ENCODE measurements around the gene KATNB1. TPM values are rescaled to one million over a fixed set of nuclear protein-coding genes. Genes with fewer than 3 reads are reported as not detected.

The KATNB1 gene
- total RNA-seq, 1 experiment from 2014 or later, result 19.8 TPM

- DNase-seq (ENCODE audit: low read depth), result no peak
These were observed 21.1 kb downstream of the KATNB1 start for GRCh38 chr16:57756424-57757325.

GRCh38 chr16:57757326-57757786, 21.8 kb downstream of the KATNB1 start:
- peak; percentile 70 for DNase-seq (ENCODE audit: low read depth)

GRCh38 chr16:57757883-57758282, 22.3 kb downstream of the KATNB1 start:
- DNase-seq (ENCODE audit: low read depth), result no peak

- DNase-seq (ENCODE audit: low read depth), result no peak
These were observed 23.0 kb downstream of the KATNB1 start for GRCh38 chr16:57758331-57759117.

GRCh38 chr16:57759131-57759530, 23.6 kb downstream of the KATNB1 start:
- no peak for DNase-seq (ENCODE audit: low read depth)

- no peak for DNase-seq (ENCODE audit: low read depth)
These were observed 24.2 kb downstream of the KATNB1 start for GRCh38 chr16:57759541-57760356.

GRCh38 chr16:57760357-57761160, 25.0 kb downstream of the KATNB1 start:
- DNase-seq (ENCODE audit: low read depth), result no peak

GRCh38 chr16:57761301-57761700, 25.7 kb downstream of the KATNB1 start:
- DNase-seq (ENCODE audit: low read depth), result no peak

GRCh38 chr16:57761957-57762356, 26.4 kb downstream of the KATNB1 start:
- no peak for DNase-seq (ENCODE audit: low read depth)

- no peak for DNase-seq (ENCODE audit: low read depth)
These were observed 26.9 kb downstream of the KATNB1 start for GRCh38 chr16:57762365-57763040.

GRCh38 chr16:57763285-57764005, 27.9 kb downstream of the KATNB1 start:
- no peak for DNase-seq (ENCODE audit: low read depth)

- DNase-seq (ENCODE audit: low read depth), result no peak
These were observed 28.4 kb downstream of the KATNB1 start for GRCh38 chr16:57764006-57764340.

GRCh38 chr16:57764341-57765159, 29.0 kb downstream of the KATNB1 start:
- peak; percentile 93 for DNase-seq (ENCODE audit: low read depth)

GRCh38 chr16:57765160-57765728, 29.7 kb downstream of the KATNB1 start:
- DNase-seq (ENCODE audit: low read depth), result no peak

GRCh38 chr16:57766714-57767348, 31.3 kb downstream of the KATNB1 start:
- DNase-seq (ENCODE audit: low read depth), result no peak

- no peak for DNase-seq (ENCODE audit: low read depth)
These were observed 34.1 kb downstream of the KATNB1 start for GRCh38 chr16:57769541-57770145.

GRCh38 chr16:57770361-57770760, 34.8 kb downstream of the KATNB1 start:
- DNase-seq (ENCODE audit: low read depth), result no peak

Measured in RPMI7951 (cell line).